Lung (tissue), 12 donors: ENCODE data around the gene C22orf23. TPM values are rescaled to one million over a fixed set of nuclear protein-coding genes. Genes with fewer than 3 reads are reported as not detected.
A peak's percentile ranks its signal among the peaks of the same experiment; 100 is the strongest.

ENCODE experiments used
- ATAC-seq: fragments of 200-7000 bp; cut with Tn5 transposase; one replicate; pipeline ENCODE4 v1.9.1; 2020; ENCODE audit warnings: moderate number of reproducible peaks; ENCODE audit not compliant: insufficient read depth, low FRiP score
- DNase-seq, 3 donors: peaks; one replicate each; pipeline ENCODE4 v3.0.0-alpha.2; 2013 to 2017
- H3K27ac ChIP-seq, 2 donors: one replicate each; pipeline ENCODE4 v1.5.1; 2013; ENCODE audit warnings: mild to moderate bottlenecking in 2 of 2, moderate library complexity in 2 of 2, control low read depth in 1 of 2, inconsistent platforms in 1 of 2, low read depth in 1 of 2, low read length in 1 of 2
- H3K27me3 ChIP-seq, 3 donors: one replicate each; pipeline ENCODE4 v1.5.1; 2013; ENCODE audit warnings: low read length in 2 of 3; ENCODE audit not compliant: control insufficient read depth in 3 of 3, insufficient read depth in 3 of 3
- H3K36me3 ChIP-seq, 4 donors: one replicate each; pipeline ENCODE4 v1.5.1; 2013; ENCODE audit warnings: low read length in 4 of 4, mild to moderate bottlenecking in 1 of 4, moderate library complexity in 1 of 4; ENCODE audit not compliant: control insufficient read depth in 4 of 4, insufficient read depth in 4 of 4
- H3K4me1 ChIP-seq, 5 donors: one replicate each; pipeline ENCODE4 v1.5.1; 2013; ENCODE audit warnings: low read length in 5 of 5, mild to moderate bottlenecking in 2 of 5, moderate library complexity in 1 of 5; ENCODE audit not compliant: control insufficient read depth in 5 of 5, insufficient read depth in 5 of 5
- H3K4me3 ChIP-seq: one replicate; pipeline ENCODE4 v1.5.1; 2013; ENCODE audit warnings: mild to moderate bottlenecking, control low read depth, moderate library complexity
- H3K9ac ChIP-seq, 2 donors: one replicate each; pipeline ENCODE4 v1.5.1; 2013; ENCODE audit warnings: low read length in 2 of 2, control low read depth in 1 of 2; ENCODE audit not compliant: insufficient read depth in 1 of 2
- H3K9me3 ChIP-seq, 4 donors: one replicate each; pipeline ENCODE4 v1.5.1; 2013; ENCODE audit warnings: low read length in 3 of 4, mild to moderate bottlenecking in 1 of 4, moderate library complexity in 1 of 4; ENCODE audit not compliant: control insufficient read depth in 4 of 4, insufficient read depth in 3 of 4
- WGBS, 2 donors: extraction: QIAGEN DNeasy Blood & Tissue Kit; methylation state at CpG; one replicate each; pipeline ENCODE4 v1.1.7; 2013; 5-methylcytosine and 5-hydroxymethylcytosine counted together
- polyA plus RNA-seq, 2 donors: library from polyadenylated mRNA; stranded (reverse); fragments of 200-250 nt; gene quantifications; one replicate each; pipeline ENCODE4 v1.2.1, GENCODE V29; 2013
- total RNA-seq, 2 donors: library from RNA; depleted of rRNA in 1 of 2; stranded (reverse); fragments of >200 nt in 1 of 2; gene quantifications; one replicate each; pipeline ENCODE4 v1.2.1, GENCODE V29; 2014 to 2021
- TF ChIP-seq, protein P1 (sequence below): IDR thresholded peaks from 2 replicates; pipeline ENCODE4 v1.5.1; 2012; ENCODE audit warnings: mild to moderate bottlenecking; ENCODE audit errors: control extremely low read depth, extremely low read depth
- donor health status: control.
- donor health status: control.
- donor health status: Bipolar disorder and iron deficiency.
- donor health status: healthy.
- donor health status: DM: yes; HTN: yes; CAD: no.

Gene C22orf23
- total and polyA plus RNA-seq, 4 donors = 1.1 to 4.2 (median 1.5) TPM

DNA sequence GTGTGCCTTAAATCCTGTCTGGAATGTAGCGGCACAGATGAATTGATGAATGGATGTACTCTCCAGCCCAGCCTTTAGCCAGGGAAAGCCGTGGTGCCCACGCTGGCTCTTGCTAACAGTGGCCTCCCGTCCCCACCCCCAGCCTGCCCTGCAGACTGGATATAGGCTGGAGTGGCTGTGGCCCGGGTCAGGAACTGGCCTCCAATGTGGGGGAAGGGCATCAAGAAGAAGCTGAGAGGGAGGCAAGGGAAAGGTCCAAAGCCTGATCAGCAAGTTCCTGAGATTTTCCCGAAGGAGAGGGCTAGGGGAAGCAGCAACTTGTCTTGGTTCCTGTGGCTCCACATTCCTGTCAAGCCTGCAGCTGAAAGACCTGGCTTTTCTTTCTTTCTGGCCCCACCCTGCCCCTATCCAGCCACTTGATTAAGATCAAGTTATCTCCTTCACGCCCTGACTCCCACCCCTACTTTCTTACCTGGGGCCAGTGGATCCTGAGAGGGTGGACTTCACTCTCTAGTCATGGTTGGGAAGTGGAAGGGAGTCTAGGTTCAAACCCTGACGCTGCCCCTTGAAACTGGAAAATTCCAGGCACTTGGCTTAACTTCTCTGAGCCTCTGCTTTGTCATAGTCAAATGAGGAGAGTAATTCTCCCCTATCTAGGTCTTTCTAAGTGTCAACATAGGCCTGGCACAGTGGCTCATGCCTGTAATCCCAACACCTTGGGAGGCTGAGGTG, 58.3 kb downstream of the C22orf23 start:
- TF ChIP-seq, protein P1, sequence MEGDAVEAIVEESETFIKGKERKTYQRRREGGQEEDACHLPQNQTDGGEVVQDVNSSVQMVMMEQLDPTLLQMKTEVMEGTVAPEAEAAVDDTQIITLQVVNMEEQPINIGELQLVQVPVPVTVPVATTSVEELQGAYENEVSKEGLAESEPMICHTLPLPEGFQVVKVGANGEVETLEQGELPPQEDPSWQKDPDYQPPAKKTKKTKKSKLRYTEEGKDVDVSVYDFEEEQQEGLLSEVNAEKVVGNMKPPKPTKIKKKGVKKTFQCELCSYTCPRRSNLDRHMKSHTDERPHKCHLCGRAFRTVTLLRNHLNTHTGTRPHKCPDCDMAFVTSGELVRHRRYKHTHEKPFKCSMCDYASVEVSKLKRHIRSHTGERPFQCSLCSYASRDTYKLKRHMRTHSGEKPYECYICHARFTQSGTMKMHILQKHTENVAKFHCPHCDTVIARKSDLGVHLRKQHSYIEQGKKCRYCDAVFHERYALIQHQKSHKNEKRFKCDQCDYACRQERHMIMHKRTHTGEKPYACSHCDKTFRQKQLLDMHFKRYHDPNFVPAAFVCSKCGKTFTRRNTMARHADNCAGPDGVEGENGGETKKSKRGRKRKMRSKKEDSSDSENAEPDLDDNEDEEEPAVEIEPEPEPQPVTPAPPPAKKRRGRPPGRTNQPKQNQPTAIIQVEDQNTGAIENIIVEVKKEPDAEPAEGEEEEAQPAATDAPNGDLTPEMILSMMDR = no peak
- no peak overlapping the region for H3K9ac ChIP-seq
- no peak overlapping the region for H3K4me3 ChIP-seq
- H3K4me1 ChIP-seq = peaks cover 0 to 31% (median 20%) of the 10 kb centered on the region in 5 donors
- ATAC-seq (no peak), DNase-seq (peak; percentile 50 to 73 (median 56))
- WGBS, 2 donors = 54 to 69% methylated on average over 8 of the region's 8 CpGs
- H3K27ac ChIP-seq = peak overlapping the region in 1 of 2 donors; percentile 55
- no peaks in the 10 kb centered on the region for H3K27me3 ChIP-seq
- H3K9me3 ChIP-seq = peaks cover 0 to 1% (median 0%) of the 10 kb centered on the region in 4 donors
- peaks cover 0 to 4% (median 2%) of the 10 kb centered on the region in 4 donors for H3K36me3 ChIP-seq

DNA sequence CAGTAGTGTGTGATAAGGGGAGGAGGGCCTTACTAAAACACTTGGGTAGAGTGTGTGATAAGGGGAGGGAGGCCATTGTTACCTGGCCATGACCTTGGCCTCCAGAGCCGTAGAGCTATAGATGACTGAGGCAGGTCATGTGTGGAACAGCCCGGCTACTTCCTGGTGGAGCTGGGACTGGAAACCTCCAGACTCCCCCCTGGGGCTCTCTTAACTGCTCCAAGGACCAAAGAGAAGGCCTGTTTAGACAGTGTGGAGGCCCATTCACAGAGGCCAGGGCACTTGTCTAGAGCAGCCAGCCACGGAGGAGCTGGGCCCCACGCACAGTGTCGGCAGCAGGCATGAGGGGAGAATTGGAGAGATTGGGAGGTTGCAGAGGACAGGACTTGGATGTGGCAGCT, 59.8 kb downstream of the C22orf23 start:
- Histone ChIP-seq H3K36me3 (peaks cover 7 to 16% (median 14%) of the 10 kb centered on the region in 4 donors), H3K27ac (peak overlapping the region in 1 of 2 donors; percentile 71), H3K9me3 (peaks cover 0 to 1% (median 0%) of the 10 kb centered on the region in 4 donors), H3K4me3 (no peak overlapping the region), H3K4me1 (peaks cover 0 to 27% (median 20%) of the 10 kb centered on the region in 5 donors), H3K9ac (no peak overlapping the region), H3K27me3 (no peaks in the 10 kb centered on the region)
- DNase-seq (peak in 1 of 3 donors; percentile 29), ATAC-seq (peak; percentile 15)
- WGBS, 2 donors = 66 to 88% methylated on average over 5 of the region's 5 CpGs
- TF ChIP-seq, protein P1 = no peak

Other genes starting within 250 kb of the C22orf23 start
- 10 to 100 TPM; 11.7 to 17.2 TPM for gene GCAT, start 145.7 kb downstream of the C22orf23 start, total RNA-seq
- gene GCAT, start 145.7 kb downstream of the C22orf23 start, polyA plus RNA-seq = 10 to 100 TPM in 1 of 2 donors, 1 to 10 TPM in 1; 9.3 to 31.1 TPM
- gene GALR3, start 130.2 kb downstream of the C22orf23 start, total RNA-seq = not detected
- not detected for gene GALR3, start 130.2 kb downstream of the C22orf23 start, polyA plus RNA-seq
- gene ANKRD54, start 109.3 kb downstream of the C22orf23 start, total RNA-seq = 10 to 100 TPM; 19.8 to 31.8 TPM
- 10 to 100 TPM; 19.3 to 20.2 TPM for gene ANKRD54, start 109.3 kb downstream of the C22orf23 start, polyA plus RNA-seq
- gene EIF3L, start 104.2 kb downstream of the C22orf23 start, total RNA-seq = 100 to 1,000 TPM; 281 to 420 TPM
- 100 to 1,000 TPM; 175 to 224 TPM for gene EIF3L, start 104.2 kb downstream of the C22orf23 start, polyA plus RNA-seq
- 10 to 100 TPM; 15.4 to 29.1 TPM for gene MICALL1, start 47.3 kb downstream of the C22orf23 start, total RNA-seq
- 10 to 100 TPM; 12.9 to 19.6 TPM for gene MICALL1, start 47.3 kb downstream of the C22orf23 start, polyA plus RNA-seq
- gene POLR2F, start 98 bp upstream of the C22orf23 start, total RNA-seq = 10 to 100 TPM; 36.8 to 62.3 TPM
- gene POLR2F, start 98 bp upstream of the C22orf23 start, polyA plus RNA-seq = 100 to 1,000 TPM in 1 of 2 donors, 10 to 100 TPM in 1; 96.9 to 161 TPM
- gene SOX10, start 31.0 kb upstream of the C22orf23 start, total RNA-seq = under 1 TPM in 1 of 2 donors, not detected in 1; 0.54 TPM
- under 1 TPM in 1 of 2 donors, not detected in 1; 0.10 TPM for gene SOX10, start 31.0 kb upstream of the C22orf23 start, polyA plus RNA-seq
- gene PICK1, start 103.8 kb upstream of the C22orf23 start, total RNA-seq = 10 to 100 TPM; 32.4 to 45.6 TPM
- gene PICK1, start 103.8 kb upstream of the C22orf23 start, polyA plus RNA-seq = 10 to 100 TPM; 33.3 to 41.4 TPM
- gene SLC16A8, start 130.6 kb upstream of the C22orf23 start, total RNA-seq = under 1 TPM in 1 of 2 donors, not detected in 1; 0.64 TPM
- gene SLC16A8, start 130.6 kb upstream of the C22orf23 start, polyA plus RNA-seq = under 1 TPM; 0.32 to 0.39 TPM
- under 1 TPM; 0.17 to 0.49 TPM for gene BAIAP2L2, start 157.1 kb upstream of the C22orf23 start, total RNA-seq
- gene BAIAP2L2, start 157.1 kb upstream of the C22orf23 start, polyA plus RNA-seq = 1 to 10 TPM in 1 of 2 donors, under 1 TPM in 1; 0.44 to 1.0 TPM
- 10 to 100 TPM; 36.8 to 73.5 TPM for gene PLA2G6, start 228.2 kb upstream of the C22orf23 start, total RNA-seq
- 10 to 100 TPM; 11.9 to 37.8 TPM for gene PLA2G6, start 228.2 kb upstream of the C22orf23 start, polyA plus RNA-seq
- gene MAFF, start 248.4 kb upstream of the C22orf23 start, total RNA-seq = 10 to 100 TPM; 30.0 to 43.9 TPM
- 10 to 100 TPM; 36.3 to 57.8 TPM for gene MAFF, start 248.4 kb upstream of the C22orf23 start, polyA plus RNA-seq